HEK293 (cell line): ENCODE data around the gene KIRREL3.

Experiments used
- CTCF ChIA-PET: fragments of 350-600 bp; formaldehyde crosslinking; extraction: SDS; loops from one replicate; lab custom pipeline; 2021; ENCODE audit warnings: antibody characterized with exemption; lab: Yijun Ruan, JAX
- POLR2A ChIA-PET: fragments of 300-600 bp; formaldehyde crosslinking; extraction: SDS; loops from one replicate; lab custom pipeline; 2020; ENCODE audit warnings: antibody characterized with exemption, inconsistent platforms; lab: Yijun Ruan, JAX
- H3K27ac ChIP-seq: fragments of 200-500 bp; sonication (Bioruptor generic); 2 replicates; pipeline ENCODE4 v1.5.1; 2014; ENCODE audit warnings: low read depth, low read length, control low read depth, inconsistent platforms; ENCODE audit errors: extremely low read depth
- H3K36me3 ChIP-seq, 2 experiments: fragments of 200-500 bp in 1 of 2; sonication (Bioruptor generic) in 1 of 2; 1 replicate in 1 of 2; 2 replicates in 1 of 2; pipeline ENCODE4 v1.5.1; 2014 to 2017; ENCODE audit warnings: inconsistent platforms in 2 of 2, low read length in 2 of 2; ENCODE audit not compliant: control insufficient read depth in 2 of 2, insufficient read depth in 1 of 2
- H3K4me1 ChIP-seq: fragments of 200-500 bp; sonication (Bioruptor generic); 2 replicates; pipeline ENCODE4 v1.5.1; 2014; ENCODE audit warnings: mild to moderate bottlenecking, low read length, inconsistent platforms; ENCODE audit not compliant: control insufficient read depth, insufficient read depth
- H3K4me3 ChIP-seq: 2 replicates; pipeline ENCODE4 v1.5.1; 2011; ENCODE audit warnings: low read depth, mild to moderate bottlenecking, control low read depth, low read length, moderate library complexity
- H3K9me3 ChIP-seq: fragments of 200-500 bp; sonication (Bioruptor generic); 2 replicates; pipeline ENCODE4 v1.5.1; 2014; ENCODE audit warnings: low read depth, low read length, inconsistent platforms; ENCODE audit not compliant: control insufficient read depth, insufficient read depth
- AEBP2 ChIP-seq: fragments of 450-650 bp; formaldehyde crosslinking; IDR thresholded peaks from 2 replicates; pipeline ENCODE4 v1.5.1; 2016; ENCODE audit warnings: missing biosample characterization, missing genetic modification characterization, borderline replicate concordance
- ATF2 ChIP-seq: fragments of 450-650 bp; formaldehyde crosslinking; IDR thresholded peaks from 2 replicates; pipeline ENCODE4 v1.5.1; 2016; ENCODE audit warnings: missing biosample characterization, missing genetic modification characterization, low read depth
- BCL11B ChIP-seq: fragments of 450-650 bp; formaldehyde crosslinking; IDR thresholded peaks from 2 replicates; pipeline ENCODE4 v1.5.1; 2016; ENCODE audit warnings: low read depth, missing biosample characterization, missing genetic modification characterization
- FEZF1 ChIP-seq: fragments of 450-650 bp; formaldehyde crosslinking; IDR thresholded peaks from 2 replicates; pipeline ENCODE4 v1.5.1; 2016; ENCODE audit warnings: missing biosample characterization, missing genetic modification characterization
- HIC1 ChIP-seq: fragments of 450-650 bp; formaldehyde crosslinking; IDR thresholded peaks from 2 replicates; pipeline ENCODE4 v1.5.1; 2016; ENCODE audit warnings: missing biosample characterization, missing genetic modification characterization
- OVOL3 ChIP-seq: fragments of 450-650 bp; formaldehyde crosslinking; IDR thresholded peaks from 2 replicates; pipeline ENCODE4 v1.5.1; 2016; ENCODE audit warnings: missing biosample characterization, missing genetic modification characterization
- PBX3 ChIP-seq: sonication (generic); formaldehyde crosslinking; IDR thresholded peaks from 2 replicates; pipeline ENCODE4 v1.8.1; 2022; ENCODE audit warnings: mild to moderate bottlenecking, moderate library complexity, missing genetic modification reagents
- PRDM10 ChIP-seq: fragments of 450-650 bp; formaldehyde crosslinking; IDR thresholded peaks from 2 replicates; pipeline ENCODE4 v1.5.1; 2016; ENCODE audit warnings: missing biosample characterization, missing genetic modification characterization
- SETDB1 ChIP-seq: IDR thresholded peaks from one replicate; pipeline ENCODE4 v1.6.1; 2017; ENCODE audit warnings: mild to moderate bottlenecking, low read length, moderate library complexity, mixed read lengths; ENCODE audit not compliant: insufficient read length
- WT1 ChIP-seq: fragments of 450-650 bp; formaldehyde crosslinking; IDR thresholded peaks from 2 replicates; pipeline ENCODE4 v1.5.1; 2016; ENCODE audit warnings: missing biosample characterization, missing genetic modification characterization
- ZFP3 ChIP-seq: fragments of 450-650 bp; formaldehyde crosslinking; IDR thresholded peaks from 2 replicates; pipeline ENCODE4 v1.5.1; 2016; ENCODE audit warnings: low read depth, missing biosample characterization, missing genetic modification characterization
- ZNF169 ChIP-seq: fragments of 450-650 bp; formaldehyde crosslinking; IDR thresholded peaks from 2 replicates; pipeline ENCODE4 v1.5.1; 2016; ENCODE audit warnings: missing biosample characterization, missing genetic modification characterization
- ZNF174 ChIP-seq: fragments of 450-650 bp; formaldehyde crosslinking; IDR thresholded peaks from 2 replicates; pipeline ENCODE4 v1.5.0; 2017; ENCODE audit warnings: missing biosample characterization, mild to moderate bottlenecking, missing genetic modification characterization
- ZNF214 ChIP-seq: fragments of 450-650 bp; formaldehyde crosslinking; IDR thresholded peaks from 2 replicates; pipeline ENCODE4 v1.5.1; 2017; ENCODE audit warnings: missing biosample characterization, mild to moderate bottlenecking, missing genetic modification characterization, borderline replicate concordance
- ZNF280C ChIP-seq: fragments of 450-650 bp; formaldehyde crosslinking; IDR thresholded peaks from 2 replicates; pipeline ENCODE4 v1.5.1; 2016; ENCODE audit warnings: missing biosample characterization, missing genetic modification characterization
- ZNF555 ChIP-seq: fragments of 450-650 bp; formaldehyde crosslinking; conservative IDR thresholded peaks from 2 replicates; pipeline ENCODE4 v1.5.1; 2017; ENCODE audit warnings: missing biosample characterization, mild to moderate bottlenecking, missing genetic modification characterization, inconsistent platforms
- ZNF626 ChIP-seq: fragments of 450-650 bp; sonication (Bioruptor Pico); formaldehyde crosslinking; IDR thresholded peaks from 2 replicates; pipeline ENCODE4 v1.5.1; 2018; ENCODE audit warnings: missing biosample characterization, missing genetic modification characterization, inconsistent platforms
- ZNF660 ChIP-seq: fragments of 450-650 bp; IDR thresholded peaks from 2 replicates; pipeline ENCODE4 v1.5.1; 2018; ENCODE audit warnings: missing biosample characterization, mild to moderate bottlenecking, missing genetic modification characterization
- ZNF768 ChIP-seq: fragments of 450-650 bp; formaldehyde crosslinking; IDR thresholded peaks from 2 replicates; pipeline ENCODE4 v1.5.1; 2018; ENCODE audit warnings: missing biosample characterization, mild to moderate bottlenecking, missing genetic modification characterization
- ZNF791 ChIP-seq: fragments of 450-650 bp; formaldehyde crosslinking; IDR thresholded peaks from 2 replicates; pipeline ENCODE4 v1.5.1; 2016; ENCODE audit warnings: missing biosample characterization, missing genetic modification characterization
- ZNF830 ChIP-seq: fragments of 450-650 bp; IDR thresholded peaks from 2 replicates; pipeline ENCODE4 v1.5.0; 2018; ENCODE audit warnings: missing biosample characterization, missing genetic modification characterization, low read depth, mild to moderate bottlenecking, moderate library complexity
- ZSCAN5A ChIP-seq: fragments of 450-650 bp; formaldehyde crosslinking; IDR thresholded peaks from 2 replicates; pipeline ENCODE4 v1.5.1; 2016; ENCODE audit warnings: missing biosample characterization, missing genetic modification characterization

KIRREL3 gene

GRCh38 chr11:126506789-126507188 is 493.8 kb downstream of the KIRREL3 start:
- TF ChIP-seq ZNF214 (tag by site-specific recombination) (no peak), PBX3 (no peak), PRDM10 (no peak), AEBP2 (tag by site-specific recombination) (no peak), BCL11B (tag by site-specific recombination) (no peak), HIC1 (tag by site-specific recombination) (no peak), OVOL3 (no peak), ZFP3 (tag by site-specific recombination) (no peak), ZNF768 (tag by site-specific recombination) (no peak), ATF2 (tag by site-specific recombination) (no peak), ZNF169 (tag by site-specific recombination) (no peak), ZNF174 (tag by site-specific recombination) (no peak), ZNF830 (tag by site-specific recombination) (no peak), ZNF791 (tag by site-specific recombination) (no peak), WT1 (tag by site-specific recombination) (no peak)
- TF ChIP-seq, all 188 proteins: peak for 0
- Histone ChIP-seq H3K36me3 (no peaks in the 10 kb centered on the region), H3K9me3 (no peaks in the 10 kb centered on the region), H3K27ac (no peak overlapping the region), H3K4me1 (no peaks in the 10 kb centered on the region), H3K4me3 (no peak overlapping the region)
- POLR2A ChIA-PET: no interaction called here
- CTCF ChIA-PET: no interaction called here

- Histone ChIP-seq H3K36me3 (no peaks in the 10 kb centered on the region), H3K27ac (no peak overlapping the region), H3K9me3 (no peaks in the 10 kb centered on the region), H3K4me1 (no peaks in the 10 kb centered on the region), H3K4me3 (no peak overlapping the region)
- ChIA-PET CTCF (interaction anchor here (0.7 kb wide), 1 partner anchor 23 kb away, joined by 3 read pairs; no protein-coding TSS in a partner anchor), POLR2A (no interaction called here)
- TF ChIP-seq ZNF280C (tag by site-specific recombination) (no peak), FEZF1 (tag by site-specific recombination) (no peak), ZNF660 (no peak), ZSCAN5A (tag by site-specific recombination) (no peak), SETDB1 (no peak), ZNF555 (tag by site-specific recombination) (no peak), ZNF626 (tag by site-specific recombination) (no peak)
Observed at GRCh38 chr11:126502982-126503381, 497.6 kb downstream of the KIRREL3 start.
